DOHH2 (cell line): Measurements from ENCODE around the gene DNAH5.

Experiments
- H3F3A ChIP-seq: fragments of 200-600 bp; sonication (generic), shearing (Covaris generic); 2 replicates; pipeline ENCODE4 v1.6.0; 2016; ENCODE audit warnings: antibody characterized with exemption, mild to moderate bottlenecking; ENCODE audit not compliant: control insufficient read depth, insufficient read depth
- H3K27ac ChIP-seq: fragments of 200-600 bp; sonication (generic); 2 replicates; pipeline ENCODE4 v1.5.1; 2014; ENCODE audit warnings: low read depth, mild to moderate bottlenecking, low read length, moderate library complexity
- H3K27me3 ChIP-seq: fragments of 200-600 bp; sonication (generic); 2 replicates; pipeline ENCODE4 v1.6.1; 2014; ENCODE audit warnings: mild to moderate bottlenecking, low read length, mixed read lengths; ENCODE audit not compliant: control insufficient read depth
- H3K36me3 ChIP-seq: fragments of 200-600 bp; sonication (generic); 2 replicates; pipeline ENCODE4 v1.6.1; 2014; ENCODE audit warnings: mild to moderate bottlenecking, low read length, moderate library complexity, mixed read lengths; ENCODE audit not compliant: control insufficient read depth
- H3K4me1 ChIP-seq: fragments of 200-600 bp; sonication (generic); 2 replicates; pipeline ENCODE4 v1.6.1; 2014; ENCODE audit warnings: mild to moderate bottlenecking, low read length, mixed read lengths; ENCODE audit not compliant: control insufficient read depth
- H3K4me2 ChIP-seq: fragments of 200-600 bp; sonication (generic); 2 replicates; pipeline ENCODE4 v1.6.0; 2014; ENCODE audit warnings: mild to moderate bottlenecking, low read length, moderate library complexity
- H3K4me3 ChIP-seq: fragments of 200-600 bp; sonication (generic); 2 replicates; pipeline ENCODE4 v1.5.1; 2014; ENCODE audit warnings: mild to moderate bottlenecking, low read length, mixed read lengths
- H3K79me2 ChIP-seq: fragments of 200-600 bp; sonication (generic); 2 replicates; pipeline ENCODE4 v1.6.1; 2014; ENCODE audit warnings: mild to moderate bottlenecking, low read length, mixed read lengths; ENCODE audit not compliant: control insufficient read depth
- H3K9me2 ChIP-seq: fragments of 200-600 bp; sonication (generic); replicated peaks from 2 replicates; pipeline ENCODE4 v1.6.1; 2014; ENCODE audit warnings: mild to moderate bottlenecking, low read length, mixed read lengths; ENCODE audit not compliant: control insufficient read depth
- H3K9me3 ChIP-seq: fragments of 200-600 bp; sonication (generic); 2 replicates; pipeline ENCODE4 v1.6.1; 2014; ENCODE audit warnings: antibody characterized with exemption, low read length, mixed read lengths; ENCODE audit not compliant: control insufficient read depth, insufficient read depth
- H4K20me1 ChIP-seq: fragments of 200-600 bp; sonication (generic); 2 replicates; pipeline ENCODE4 v1.6.0; 2014; ENCODE audit warnings: low read depth, mild to moderate bottlenecking, antibody characterized with exemption, low read length, moderate library complexity; ENCODE audit not compliant: control insufficient read depth, insufficient read depth
- CTCF ChIP-seq: fragments of 200-600 bp; sonication (generic); IDR thresholded peaks from one replicate; pipeline ENCODE4 v1.5.1; 2014; ENCODE audit warnings: antibody characterized with exemption, mild to moderate bottlenecking, low read depth, low read length; ENCODE audit not compliant: poor library complexity, severe bottlenecking
- EZH2phosphoT487 ChIP-seq: fragments of 200-600 bp; sonication (generic); IDR thresholded peaks from 2 replicates; pipeline ENCODE4 v1.6.1; 2017; ENCODE audit warnings: borderline replicate concordance, mild to moderate bottlenecking, antibody characterized with exemption, low read length, moderate library complexity, mixed read lengths

DNAH5 gene

GRCh38 chr5:13878357-13878756 is 66.1 kb downstream of the DNAH5 start:
- Histone ChIP-seq H3K27me3 (no peaks in the 10 kb centered on the region), H3K4me1 (no peaks in the 10 kb centered on the region), H3K79me2 (no peaks in the 10 kb centered on the region), H3K9me2 (no peaks in the 10 kb centered on the region), H3K4me3 (no peak overlapping the region), H3K36me3 (no peaks in the 10 kb centered on the region), H3K4me2 (no peak overlapping the region), H4K20me1 (no peaks in the 10 kb centered on the region), H3K9me3 (no peaks in the 10 kb centered on the region; the same call in 1 of the 2 replicates), H3F3A (no peaks in the 10 kb centered on the region), H3K27ac (no peak overlapping the region)
- TF ChIP-seq EZH2phosphoT487: no peak
- no peak for TF ChIP-seq CTCF

- Histone ChIP-seq H3K9me3 (no peaks in the 10 kb centered on the region), H3K27ac (no peak overlapping the region), H3K36me3 (no peaks in the 10 kb centered on the region), H3F3A (no peaks in the 10 kb centered on the region), H3K4me3 (no peak overlapping the region), H3K9me2 (no peaks in the 10 kb centered on the region), H3K27me3 (no peaks in the 10 kb centered on the region), H3K4me1 (no peaks in the 10 kb centered on the region), H3K4me2 (no peak overlapping the region), H3K79me2 (no peaks in the 10 kb centered on the region), H4K20me1 (no peaks in the 10 kb centered on the region)
- TF ChIP-seq EZH2phosphoT487: no peak
- no peak for TF ChIP-seq CTCF
Measured at GRCh38 chr5:13866792-13867191, 77.7 kb downstream of the DNAH5 start.

- H3K4me3 ChIP-seq: no peak overlapping the region
- no peaks in the 10 kb centered on the region for H3K9me3 ChIP-seq
- no peaks in the 10 kb centered on the region for H3K4me1 ChIP-seq
- H4K20me1 ChIP-seq: no peaks in the 10 kb centered on the region
- H3K9me2 ChIP-seq: no peaks in the 10 kb centered on the region
- no peak overlapping the region for H3K27ac ChIP-seq
- H3K36me3 ChIP-seq: no peaks in the 10 kb centered on the region
- TF ChIP-seq EZH2phosphoT487: no peak
- TF ChIP-seq CTCF: no peak
- no peaks in the 10 kb centered on the region for H3F3A ChIP-seq
- no peaks in the 10 kb centered on the region for H3K27me3 ChIP-seq
- H3K4me2 ChIP-seq: no peak overlapping the region
- no peaks in the 10 kb centered on the region for H3K79me2 ChIP-seq
Measured at GRCh38 chr5:13865312-13865711, 79.2 kb downstream of the DNAH5 start.

- no peaks in the 10 kb centered on the region for H3K79me2 ChIP-seq
- no peaks in the 10 kb centered on the region for H3K36me3 ChIP-seq
- TF ChIP-seq CTCF (no peak), EZH2phosphoT487 (no peak)
- no peaks in the 10 kb centered on the region for H3K4me1 ChIP-seq
- H4K20me1 ChIP-seq: no peaks in the 10 kb centered on the region
- no peak overlapping the region for H3K4me2 ChIP-seq
- H3K27me3 ChIP-seq: no peaks in the 10 kb centered on the region
- H3K4me3 ChIP-seq: no peak overlapping the region
- no peaks in the 10 kb centered on the region for H3K9me2 ChIP-seq
- H3F3A ChIP-seq: no peaks in the 10 kb centered on the region
- no peaks in the 10 kb centered on the region for H3K9me3 ChIP-seq
- no peak overlapping the region for H3K27ac ChIP-seq
Measured at GRCh38 chr5:13860146-13860545, 84.3 kb downstream of the DNAH5 start.
